Transverse colon (tissue), 4 donors: ENCODE measurements around the gene MTURN. TPM values are rescaled to one million over a fixed set of nuclear protein-coding genes. Genes with fewer than 3 reads are reported as not detected.

ENCODE experiments used
- DNase-seq: peaks from one replicate; pipeline ENCODE4 v3.0.0-alpha.2; 2019
- H3K27ac ChIP-seq, 4 donors: fragments of 200-600 bp; sonication (generic); 2 replicates each; pipeline ENCODE4 v1.5.1; 2016 to 2018; ENCODE audit warnings: inconsistent platforms in 4 of 4
- H3K27me3 ChIP-seq: fragments of 200-600 bp; sonication (generic); 2 replicates; pipeline ENCODE4 v1.5.1; 2017; ENCODE audit warnings: inconsistent platforms
- H3K36me3 ChIP-seq, 4 donors: fragments of 200-600 bp; sonication (generic); 2 replicates each; pipeline ENCODE4 v1.5.1; 2017 to 2019; ENCODE audit warnings: inconsistent platforms in 4 of 4
- H3K4me1 ChIP-seq, 4 donors: fragments of 200-600 bp; sonication (generic); 2 replicates each; pipeline ENCODE4 v1.5.1; 2017 to 2020; ENCODE audit warnings: inconsistent platforms in 4 of 4
- H3K4me3 ChIP-seq, 4 donors: fragments of 200-600 bp; sonication (generic); 1 replicate in 1 of 4; 2 replicates in 3 of 4; pipeline versions ENCODE4 v1.5.1 to v1.6.1; 2017 to 2019; ENCODE audit warnings: inconsistent platforms in 4 of 4
- H3K9me3 ChIP-seq, 2 donors: fragments of 200-600 bp; sonication (generic); 2 replicates each; pipeline ENCODE4 v1.5.1; 2017 to 2019; ENCODE audit warnings: inconsistent platforms in 2 of 2
- CTCF ChIP-seq, 5 experiments: fragments of 200-600 bp in 3 of 5; fragments of 450-650 bp in 2 of 5; sonication (generic) in 3 of 5; IDR thresholded peaks; 1 replicate in 2 of 5; 2 replicates in 3 of 5; pipeline ENCODE4 v1.5.1; 2016 to 2017; ENCODE audit warnings: antibody characterized with exemption in 5 of 5, inconsistent platforms in 3 of 5, mild to moderate bottlenecking in 2 of 5, moderate library complexity in 1 of 5
- EP300 ChIP-seq: sonication (generic); formaldehyde crosslinking; IDR thresholded peaks from one replicate; pipeline ENCODE4 v1.6.1; 2017; ENCODE audit warnings: antibody characterized with exemption, low read depth
- POLR2A ChIP-seq: fragments of 450-650 bp; IDR thresholded peaks from one replicate; pipeline ENCODE4 v1.6.1; 2016; ENCODE audit warnings: antibody characterized with exemption, mild to moderate bottlenecking, moderate library complexity
- POLR2AphosphoS5 ChIP-seq, 3 donors: sonication (generic); formaldehyde crosslinking; IDR thresholded peaks; one replicate each; pipeline ENCODE4 v1.6.1; 2016; ENCODE audit warnings: antibody characterized with exemption in 3 of 3
- WGBS, 2 donors: methylation state at CpG; one replicate each; pipeline ENCODE4 v1.1.5; 2018; ENCODE audit warnings: low coverage in 1 of 2; 5-methylcytosine and 5-hydroxymethylcytosine counted together
- in situ Hi-C, 4 donors: fragments of 200-750 bp; cut with MboI; loops; one replicate each; pipeline versions ENCODE4 v1.15.0 to v1.15.1; 2017; ENCODE audit warnings: low sequenced_read_pairs in 3 of 4, low pct_ligation_motif_present in 1 of 4, low pct_unique_long_range_greater_than_20kb in 1 of 4
- intact Hi-C: fragments of 100-400 bp; cut with DNase I; formaldehyde crosslinking; loops from one replicate; pipeline ENCODE4 v1.15.1; 2023; ENCODE audit warnings: low total_unique reads
- total RNA-seq, 4 donors: library from RNA; depleted of rRNA; stranded (reverse); fragments of >200 nt; gene quantifications; one replicate each; pipeline ENCODE4 v1.1.0, GENCODE V29; 2016

Gene MTURN
- total RNA-seq, 4 donors from 2014 or later = 7.9 to 28.3 (median 15.0) TPM

GRCh38 chr7:30114536-30115238 is 20.1 kb upstream of the MTURN start:
- H3K27ac ChIP-seq = no peak overlapping the region
- H3K27me3 ChIP-seq = no peaks in the 10 kb centered on the region
- TF ChIP-seq POLR2AphosphoS5 (IDR thresholded peaks at IDR 0.05) = no peak
- no peak for TF ChIP-seq POLR2A
- no peak for TF ChIP-seq EP300
- TF ChIP-seq CTCF (IDR thresholded peaks at IDR 0.05) = no peak
- in situ Hi-C loops (no loop called here), intact Hi-C loops (no loop called here)
- 70 to 71% methylated on average over 3 of the region's 3 CpGs for WGBS, 2 donors
- H3K4me1 ChIP-seq = no peaks in the 10 kb centered on the region
- no peaks in the 10 kb centered on the region for H3K36me3 ChIP-seq
- DNase-seq = no peak
- H3K4me3 ChIP-seq = no peak overlapping the region
- peaks cover 4 to 7% of the 10 kb centered on the region in 2 donors for H3K9me3 ChIP-seq

- no peak for TF ChIP-seq EP300
- no peak for TF ChIP-seq CTCF (IDR thresholded peaks at IDR 0.05)
- no peak for TF ChIP-seq POLR2A
- TF ChIP-seq POLR2AphosphoS5 (IDR thresholded peaks at IDR 0.05) = no peak
- DNase-seq = no peak
- in situ Hi-C loops (no loop called here), intact Hi-C loops (no loop called here)
- no peak overlapping the region for H3K27ac ChIP-seq
- no peaks in the 10 kb centered on the region for H3K36me3 ChIP-seq
- peaks cover 4 to 7% of the 10 kb centered on the region in 2 donors for H3K9me3 ChIP-seq
- H3K4me1 ChIP-seq = no peaks in the 10 kb centered on the region
- no peak overlapping the region for H3K4me3 ChIP-seq
- WGBS, 2 donors = 90 to 92% methylated on average over 31 to 34 of the region's 34 CpGs
- no peaks in the 10 kb centered on the region for H3K27me3 ChIP-seq
Measured at GRCh38 chr7:30115709-30116297, 19.0 kb upstream of the MTURN start.

GRCh38 chr7:30116771-30117170 is 18.0 kb upstream of the MTURN start:
- Histone ChIP-seq H3K36me3 (no peaks in the 10 kb centered on the region), H3K4me1 (no peaks in the 10 kb centered on the region), H3K9me3 (peaks cover 4 to 7% of the 10 kb centered on the region in 2 donors), H3K27ac (no peak overlapping the region), H3K27me3 (no peaks in the 10 kb centered on the region), H3K4me3 (no peak overlapping the region)
- in situ Hi-C loops (no loop called here), intact Hi-C loops (no loop called here)
- no peak for TF ChIP-seq POLR2AphosphoS5 (IDR thresholded peaks at IDR 0.05)
- no peak for TF ChIP-seq EP300
- no peak for DNase-seq
- 84 to 89% methylated on average over 5 to 6 of the region's 6 CpGs for WGBS, 2 donors

- Histone ChIP-seq H3K27ac (no peak overlapping the region), H3K36me3 (no peaks in the 10 kb centered on the region), H3K27me3 (no peaks in the 10 kb centered on the region), H3K9me3 (peaks cover 4 to 7% of the 10 kb centered on the region in 2 donors), H3K4me3 (no peak overlapping the region), H3K4me1 (no peaks in the 10 kb centered on the region)
- TF ChIP-seq CTCF (IDR thresholded peaks at IDR 0.05) = no peak
- no peak for TF ChIP-seq EP300
- TF ChIP-seq POLR2AphosphoS5 (IDR thresholded peaks at IDR 0.05) = no peak
- no peak for TF ChIP-seq POLR2A
- no peak for DNase-seq
- intact Hi-C loops = no loop called here
- WGBS, 2 donors = 95 to 97% methylated on average over 3 to 4 of the region's 4 CpGs
- in situ Hi-C loops = no loop called here
Measured at GRCh38 chr7:30117896-30118295, 16.9 kb upstream of the MTURN start.
